Globus pallidus (tissue), 1 donor: ENCODE results near the gene ABHD18.

Experiments used
- DNase-seq: peaks from one replicate; pipeline ENCODE4 v3.0.0-alpha.2; 2015; ENCODE audit warnings: low spot score

The ABHD18 gene

GRCh38 chr4:128068918-128069317 lies 103.7 kb downstream of the ABHD18 start:
- no peak for DNase-seq

GRCh38 chr4:128076464-128076863 lies 111.3 kb downstream of the ABHD18 start:
- DNase-seq: no peak
